Tibial nerve (tissue), 4 donors: ENCODE data around the gene CEBPA.

Source experiments
- CTCF ChIP-seq, 5 experiments: fragments of 200-600 bp in 3 of 5; fragments of 450-650 bp in 2 of 5; sonication (generic) in 3 of 5; IDR thresholded peaks; one replicate each; pipeline ENCODE4 v1.5.1; 2016 to 2019; ENCODE audit warnings: antibody characterized with exemption in 5 of 5, mild to moderate bottlenecking in 3 of 5, moderate library complexity in 2 of 5
- EP300 ChIP-seq, 2 donors: sonication (generic); formaldehyde crosslinking; IDR thresholded peaks; one replicate each; pipeline ENCODE4 v1.6.1; 2017; ENCODE audit warnings: antibody characterized with exemption in 2 of 2, mild to moderate bottlenecking in 1 of 2

GRCh38 chr19:33264881-33265445 lies 37.4 kb downstream of the CEBPA start:
- no peak for TF ChIP-seq CTCF (IDR thresholded peaks at IDR 0.05)
- TF ChIP-seq EP300 (IDR thresholded peaks at IDR 0.05): no peak
